CD4-positive, alpha-beta T cell treated with Interleukin-17A for 4 hours (primary cell): ENCODE data around the gene SRRM2.
"Not testable (repeated sequence)": the region's sequence is repeated elsewhere in the genome, so short reads cannot be mapped to it uniquely, and the experiment has no call there.

ENCODE experiments used
- DNase-seq: peaks from one replicate; pipeline ENCODE4 v3.0.0-alpha.2; 2020; ENCODE audit warnings: mixed read lengths

The SRRM2 gene

DNA sequence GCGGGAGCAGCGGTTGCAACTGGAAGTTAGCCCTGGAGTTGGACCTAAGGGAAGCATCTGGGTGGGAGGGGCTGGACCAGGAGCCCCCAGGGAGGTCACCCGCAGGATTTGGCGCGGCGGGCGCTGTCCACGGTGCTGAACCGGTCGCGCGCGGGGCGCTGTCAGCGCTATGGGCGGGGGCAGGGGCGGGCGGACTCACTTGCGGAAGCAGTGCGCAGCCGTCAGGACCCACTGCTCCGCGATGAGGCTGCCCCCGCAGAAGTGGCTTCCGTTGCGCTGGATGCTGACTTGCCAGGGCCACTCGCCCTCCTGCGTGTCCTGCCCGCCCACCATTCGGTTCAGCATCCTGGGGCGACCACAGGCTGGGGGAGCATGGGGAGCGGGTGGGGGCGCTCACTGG lies 36.9 kb upstream of the SRRM2 start:
- peak; percentile 86 for DNase-seq

DNA sequence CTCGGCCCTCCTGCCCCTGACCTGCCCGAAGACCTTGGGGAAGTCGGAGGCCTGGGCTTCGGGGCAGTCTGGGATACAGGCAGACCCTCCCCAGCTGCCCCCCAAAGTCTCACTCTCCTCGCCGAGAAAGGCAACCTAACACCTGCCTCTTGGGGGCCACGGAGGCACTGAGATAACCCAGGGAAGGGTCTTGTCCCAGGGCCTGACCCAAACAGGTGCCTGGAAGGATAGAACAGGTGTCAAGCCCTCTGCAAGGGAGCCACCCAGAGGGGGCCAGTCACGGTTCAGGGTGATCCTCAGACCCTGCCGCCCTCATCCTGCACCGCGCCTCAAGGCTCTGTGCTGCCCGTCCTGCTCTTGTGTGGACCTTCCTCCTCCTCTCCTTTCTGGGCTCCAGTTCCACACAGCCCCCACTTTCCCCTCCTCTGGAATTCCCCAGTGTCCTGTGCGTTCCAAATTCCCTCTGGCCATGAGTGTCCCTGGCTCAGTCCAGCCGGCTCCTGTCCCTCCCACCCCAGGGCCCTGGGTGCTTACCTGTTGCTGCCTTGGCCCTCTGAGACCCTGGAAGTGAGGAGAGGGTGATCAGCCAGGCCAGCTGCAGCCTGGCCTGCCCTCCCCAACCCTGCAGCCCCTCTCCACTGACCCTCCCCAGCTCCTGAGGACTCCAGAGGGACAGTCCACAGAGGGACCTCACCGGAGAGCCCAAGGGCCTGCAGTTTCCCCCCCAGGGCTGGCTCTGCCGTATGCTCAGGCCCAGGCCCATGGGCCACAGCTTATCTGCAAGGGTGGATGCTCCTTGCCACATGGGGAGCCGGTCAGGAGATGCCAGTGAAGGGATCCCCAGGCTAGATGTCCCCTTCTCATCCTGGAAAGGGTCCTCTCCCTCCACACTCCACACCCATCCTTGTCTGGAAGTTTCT lies 36.2 kb upstream of the SRRM2 start:
- no peak for DNase-seq

DNA sequence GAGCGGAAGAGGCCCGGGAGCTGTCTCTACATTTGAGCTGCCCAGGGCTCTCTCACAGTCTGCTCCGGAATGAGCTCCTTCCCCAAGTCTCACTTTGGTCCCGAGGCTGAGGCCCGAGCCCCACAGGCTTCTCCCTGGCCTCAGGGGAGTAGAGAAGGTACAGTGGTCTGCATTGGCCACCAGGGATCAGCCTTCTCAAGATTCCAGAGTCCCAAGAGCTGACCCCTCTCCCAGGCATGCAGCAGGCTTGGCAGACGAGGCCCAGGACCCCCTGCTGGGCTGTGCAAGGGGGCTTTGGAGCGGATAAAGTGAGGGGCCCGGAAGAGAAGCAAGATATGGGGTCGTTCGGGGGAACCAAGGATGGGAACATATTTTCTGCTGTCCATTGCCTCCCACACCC lies 35.5 kb upstream of the SRRM2 start:
- DNase-seq = no peak

DNA sequence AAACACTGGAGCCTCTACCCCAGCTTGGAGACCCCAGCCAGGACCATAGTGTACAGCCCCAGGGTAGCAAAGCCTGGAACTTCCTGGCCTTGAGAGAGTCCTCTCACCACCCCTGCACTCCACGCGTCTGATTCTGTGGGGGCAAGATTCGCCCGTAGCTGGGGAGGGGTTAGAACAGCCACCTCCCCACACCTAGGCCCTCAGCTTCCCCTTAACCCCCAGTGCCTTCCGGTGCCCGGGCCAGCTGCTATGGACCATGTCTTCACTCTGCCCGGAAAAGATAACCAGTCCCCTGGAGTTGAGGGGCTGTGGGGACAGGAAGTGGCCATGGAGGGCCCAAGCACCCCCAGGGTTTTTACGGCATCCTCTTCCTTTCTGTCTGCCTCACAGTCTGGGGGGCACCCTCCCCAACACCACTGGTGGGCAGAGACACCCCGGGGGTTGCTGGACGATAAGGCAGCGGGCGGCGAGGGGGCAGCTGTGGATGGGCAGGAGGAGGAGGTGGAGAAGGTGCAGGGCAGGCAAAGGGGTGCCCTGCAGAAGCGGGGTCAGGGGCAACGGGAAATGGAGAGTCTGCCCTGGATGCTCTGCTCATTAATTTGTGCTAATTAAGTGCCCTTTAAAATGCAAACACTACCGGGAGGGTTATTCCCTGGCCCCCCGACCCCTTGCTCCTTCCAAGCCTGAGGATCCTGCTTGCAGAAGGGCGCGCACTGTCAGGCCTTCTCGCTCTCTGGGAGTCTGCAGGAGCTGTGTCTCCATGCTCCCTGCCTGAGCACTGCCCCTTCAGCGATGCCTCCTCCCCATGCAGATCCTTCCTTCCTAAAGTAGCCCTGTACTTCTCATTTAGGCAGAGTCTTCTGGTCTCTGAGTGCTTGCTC lies 34.8 kb upstream of the SRRM2 start:
- DNase-seq = no peak

DNA sequence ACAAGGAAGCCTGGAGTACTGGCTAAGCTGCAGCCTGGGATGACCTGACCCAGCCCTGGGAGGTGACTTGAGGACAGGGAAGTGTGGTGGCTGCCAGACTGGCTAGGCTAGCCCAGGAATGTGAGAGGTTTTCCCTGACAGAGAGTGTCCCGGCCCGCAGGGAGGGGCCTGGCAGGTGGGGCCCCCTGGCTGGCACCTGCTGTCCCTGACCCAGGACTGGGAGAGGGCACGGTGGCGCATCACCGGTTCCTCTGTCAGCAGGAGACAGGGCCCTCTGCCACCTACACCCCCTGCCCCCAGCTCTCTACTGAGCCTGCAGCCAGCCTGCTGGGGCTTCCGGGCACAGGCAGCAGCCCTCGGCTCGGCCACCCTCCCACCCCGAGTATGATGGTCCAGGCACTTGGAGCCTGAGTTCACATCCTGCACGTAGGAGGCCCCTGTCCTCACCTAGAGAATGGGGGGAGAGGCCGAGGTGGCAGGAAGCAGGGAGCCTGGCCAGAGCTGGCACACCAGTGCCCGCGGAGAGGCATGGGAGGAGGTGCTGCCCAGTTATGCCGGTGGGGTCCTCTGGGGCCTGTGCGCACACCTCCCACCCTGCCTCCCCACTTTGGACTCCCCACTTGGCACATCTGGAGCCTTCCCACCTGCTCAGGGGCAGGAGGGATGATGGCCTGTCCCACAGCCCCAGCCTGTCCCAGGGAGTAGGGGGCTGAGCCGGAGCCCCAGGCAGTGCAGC lies 32.9 kb upstream of the SRRM2 start:
- no peak for DNase-seq

DNA sequence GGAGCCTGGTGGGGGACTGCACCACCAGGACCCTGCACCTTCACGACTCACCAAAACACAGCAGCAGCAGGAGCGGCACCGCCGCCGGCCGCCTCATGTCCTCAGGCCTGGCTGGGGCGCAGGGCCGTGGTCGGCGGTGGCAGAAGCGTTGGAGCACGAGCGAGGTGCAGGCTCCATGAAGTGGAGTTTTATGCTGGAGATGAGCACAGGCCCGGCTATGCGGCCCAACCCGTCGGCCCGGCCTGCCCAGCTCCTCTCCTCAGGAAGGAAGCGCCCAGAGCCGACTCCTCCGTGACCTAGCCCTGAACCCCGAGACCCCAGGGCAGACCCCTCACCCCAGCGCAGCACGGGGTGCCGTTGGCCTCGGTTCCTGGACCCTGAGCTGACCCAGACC lies 32.4 kb upstream of the SRRM2 start, which contains the start of gene PRSS27:
PRSS27 (minus strand) TSS at position 161 of the 394 bp plus-strand sequence; CDS start at position 97, 64 bp downstream.
- DNase-seq = no peak

DNA sequence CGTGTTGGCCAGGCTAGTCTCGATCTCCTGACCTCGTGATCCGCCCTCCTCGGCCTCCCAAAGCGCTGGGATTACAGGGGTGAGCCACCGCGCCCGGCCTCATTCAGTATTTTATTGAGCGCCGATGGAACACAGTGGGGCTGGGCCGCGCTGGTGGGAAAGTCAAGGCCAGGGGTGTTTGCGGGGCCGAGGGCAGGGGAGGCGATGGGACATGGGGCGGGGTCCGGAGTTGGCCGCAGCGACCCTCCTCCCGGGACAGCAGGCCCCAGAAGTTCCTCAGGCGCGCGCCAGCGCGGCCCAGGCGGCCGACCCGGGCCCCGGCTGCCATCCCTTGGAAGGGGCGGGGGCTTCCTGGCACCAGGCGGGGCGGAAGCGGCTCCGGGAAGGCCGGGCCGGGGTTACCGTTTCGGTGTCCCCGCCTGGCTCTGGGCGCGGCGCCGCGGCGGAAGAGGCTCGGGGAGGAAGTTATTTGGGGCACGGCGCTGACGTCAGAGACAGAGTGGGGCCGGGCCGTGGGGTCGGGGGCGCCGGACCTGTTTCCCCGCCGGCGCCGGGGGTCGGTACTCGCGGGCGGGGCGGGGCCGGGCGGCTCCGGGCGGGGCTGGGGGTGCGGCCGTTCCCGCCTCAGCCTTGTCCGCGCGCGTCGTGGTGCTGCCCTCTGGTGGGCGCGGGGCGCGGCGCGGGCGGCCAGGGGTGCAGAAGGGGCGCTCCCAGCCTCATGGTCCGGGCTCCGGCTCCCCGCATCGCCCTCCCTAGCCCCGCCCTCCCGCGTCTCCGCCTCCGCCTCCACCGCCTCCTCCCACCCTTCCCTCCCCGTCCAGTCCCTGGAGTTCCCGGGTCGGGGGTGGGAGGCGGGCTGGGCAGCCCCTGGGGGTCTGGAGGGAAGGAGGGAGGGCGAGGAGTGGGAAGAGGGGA lies 31.5 kb upstream of the SRRM2 start:
- peak; percentile 85 for DNase-seq

DNA sequence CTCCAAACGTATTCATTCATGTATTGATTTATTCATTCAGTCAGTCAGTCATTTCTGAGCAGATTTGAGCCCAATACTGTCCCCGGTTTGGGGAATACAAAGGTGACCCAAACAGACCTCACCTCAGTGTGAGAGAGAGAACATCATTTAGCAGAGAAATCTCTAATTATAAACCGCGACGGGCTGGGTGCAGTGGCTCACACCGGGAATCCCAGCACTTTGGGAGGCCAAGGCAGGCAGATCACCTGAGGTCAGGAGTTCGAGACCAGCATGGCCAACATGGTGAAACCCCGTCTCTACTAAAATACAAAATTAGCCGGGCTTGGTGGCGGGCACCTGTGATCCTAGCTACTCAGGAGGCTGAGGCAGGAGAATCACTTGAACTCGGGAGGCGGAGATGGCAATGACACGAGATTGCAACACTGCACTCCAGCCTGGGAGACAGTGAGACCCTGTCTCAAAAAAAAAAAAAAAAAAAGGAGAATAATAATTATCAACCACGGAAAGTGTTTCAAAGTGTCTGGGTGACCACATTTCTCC lies 30.7 kb upstream of the SRRM2 start:
- not testable (repeated sequence) for DNase-seq

DNA sequence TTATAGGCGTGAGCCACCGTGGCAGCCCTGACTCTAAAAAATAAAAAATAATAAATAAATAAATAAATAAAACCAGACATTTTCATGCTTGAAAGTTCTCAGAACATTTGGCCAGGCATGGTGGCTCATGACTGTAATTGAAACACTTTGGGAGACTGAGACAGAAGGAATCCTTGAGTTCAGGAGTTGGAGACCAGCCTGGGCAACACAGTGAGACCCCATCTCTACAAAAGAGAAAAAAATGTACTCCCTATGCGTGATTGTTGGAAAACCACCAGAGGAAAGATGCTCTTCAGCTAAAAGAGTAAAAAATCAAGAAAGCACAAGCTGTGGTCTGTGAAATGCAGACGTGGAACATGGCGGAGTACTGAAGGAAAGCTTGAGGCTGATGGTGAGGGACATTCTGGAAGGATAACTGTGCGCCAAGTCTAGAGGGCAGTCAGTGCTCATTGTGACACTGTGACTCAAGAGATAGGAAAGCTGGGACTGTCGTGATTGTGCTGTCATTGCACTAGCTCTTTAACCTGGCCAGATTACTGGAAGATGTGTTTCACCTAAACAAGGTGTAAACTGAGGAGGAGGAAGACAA lies 28.3 kb upstream of the SRRM2 start:
- no peak for DNase-seq

DNA sequence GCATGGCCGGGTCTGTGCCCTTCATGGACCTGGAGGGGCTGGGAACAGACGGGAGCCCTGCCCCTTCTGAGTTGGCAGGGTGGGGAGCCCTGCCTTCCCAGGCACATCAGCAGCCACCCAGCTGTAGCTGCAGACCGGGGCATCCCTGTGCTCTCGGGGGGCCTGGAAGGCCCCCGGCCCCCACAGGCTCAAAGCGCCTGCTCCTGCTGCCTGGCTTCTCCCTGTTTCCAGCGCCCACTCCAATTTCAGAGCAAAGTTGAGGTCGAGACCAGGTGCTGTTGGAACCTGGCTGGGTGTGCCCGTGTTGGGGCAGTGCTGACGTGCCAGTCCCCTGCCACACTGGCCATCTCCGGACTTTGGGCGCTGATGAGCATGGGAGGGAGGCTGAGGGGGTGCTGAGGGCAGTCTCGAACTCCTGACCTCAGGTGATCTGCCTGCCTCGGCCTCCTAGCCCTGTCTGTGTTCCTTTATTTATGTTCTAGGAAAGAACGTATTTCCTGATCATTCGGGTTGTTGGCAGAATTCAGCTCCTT lies 27.6 kb upstream of the SRRM2 start:
- no peak for DNase-seq

DNA sequence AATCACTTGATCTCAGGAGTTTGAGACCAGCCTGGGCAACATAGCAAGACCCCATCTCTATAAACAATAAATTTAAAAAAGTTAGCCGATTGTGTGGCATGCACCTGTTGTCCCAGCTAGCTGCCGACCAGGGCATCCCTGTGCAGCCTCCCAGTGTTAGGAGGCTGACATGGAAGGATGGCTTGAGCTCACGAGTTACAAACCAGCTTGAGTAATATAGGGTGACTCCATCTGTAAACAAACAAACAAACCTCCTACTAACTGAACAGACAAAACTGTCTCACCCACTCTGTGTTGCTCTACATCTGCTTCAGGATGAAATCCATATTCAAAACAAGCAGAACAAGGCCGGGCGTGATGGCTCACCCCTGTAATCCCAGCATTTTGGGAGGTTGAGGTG lies 25.5 kb upstream of the SRRM2 start:
- DNase-seq = no peak

DNA sequence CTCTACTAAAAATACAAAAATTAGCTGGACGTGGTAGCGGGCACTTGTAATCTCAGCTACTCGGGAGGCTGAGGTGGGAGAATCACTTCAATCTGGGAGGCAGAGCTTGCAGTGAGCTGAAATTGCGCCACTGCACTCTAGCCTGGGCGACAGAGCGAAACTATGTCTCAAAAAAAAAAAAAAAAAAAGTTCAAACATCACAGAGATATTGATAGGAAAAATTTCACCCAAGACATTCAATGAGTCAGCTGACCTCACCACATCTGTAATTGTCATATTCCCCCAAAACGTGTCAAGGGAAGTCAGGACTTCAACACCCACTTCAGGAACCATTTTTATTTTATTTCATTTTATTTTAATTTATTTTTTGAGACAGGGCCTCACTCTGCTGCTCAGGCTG lies 24.4 kb upstream of the SRRM2 start:
- DNase-seq = no peak

DNA sequence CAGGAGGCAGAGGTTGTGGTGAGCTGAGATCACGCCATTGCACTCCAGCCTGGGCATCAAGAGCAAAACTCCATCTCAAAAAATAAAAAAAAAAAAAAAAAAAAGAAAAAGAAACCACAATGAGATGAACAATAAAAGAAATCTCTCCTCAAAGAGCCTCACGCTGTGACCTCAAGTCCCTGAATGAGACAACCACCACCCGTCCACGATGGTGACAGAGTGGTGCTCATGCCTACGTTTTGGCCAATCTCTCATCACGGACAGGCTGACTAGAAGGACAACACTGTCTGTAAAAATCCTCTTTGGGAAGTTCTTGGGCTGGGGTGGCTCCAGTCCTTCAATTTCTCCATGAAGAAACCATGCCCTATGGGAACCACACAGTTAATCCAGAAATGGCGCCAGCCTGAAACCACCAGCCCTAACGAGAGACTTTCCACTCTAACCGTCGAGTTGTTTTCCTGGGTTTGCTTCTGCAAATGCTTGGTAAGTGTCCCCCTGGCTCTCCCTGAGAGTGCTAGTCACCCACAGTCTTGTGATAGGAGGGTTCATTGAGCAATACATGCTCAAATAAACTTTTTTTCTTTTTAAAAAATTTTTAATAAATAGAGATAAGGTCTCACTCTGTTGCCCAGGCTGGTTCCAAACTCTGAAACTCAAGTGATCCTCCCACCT lies 17.5 kb upstream of the SRRM2 start:
- DNase-seq = no peak

DNA sequence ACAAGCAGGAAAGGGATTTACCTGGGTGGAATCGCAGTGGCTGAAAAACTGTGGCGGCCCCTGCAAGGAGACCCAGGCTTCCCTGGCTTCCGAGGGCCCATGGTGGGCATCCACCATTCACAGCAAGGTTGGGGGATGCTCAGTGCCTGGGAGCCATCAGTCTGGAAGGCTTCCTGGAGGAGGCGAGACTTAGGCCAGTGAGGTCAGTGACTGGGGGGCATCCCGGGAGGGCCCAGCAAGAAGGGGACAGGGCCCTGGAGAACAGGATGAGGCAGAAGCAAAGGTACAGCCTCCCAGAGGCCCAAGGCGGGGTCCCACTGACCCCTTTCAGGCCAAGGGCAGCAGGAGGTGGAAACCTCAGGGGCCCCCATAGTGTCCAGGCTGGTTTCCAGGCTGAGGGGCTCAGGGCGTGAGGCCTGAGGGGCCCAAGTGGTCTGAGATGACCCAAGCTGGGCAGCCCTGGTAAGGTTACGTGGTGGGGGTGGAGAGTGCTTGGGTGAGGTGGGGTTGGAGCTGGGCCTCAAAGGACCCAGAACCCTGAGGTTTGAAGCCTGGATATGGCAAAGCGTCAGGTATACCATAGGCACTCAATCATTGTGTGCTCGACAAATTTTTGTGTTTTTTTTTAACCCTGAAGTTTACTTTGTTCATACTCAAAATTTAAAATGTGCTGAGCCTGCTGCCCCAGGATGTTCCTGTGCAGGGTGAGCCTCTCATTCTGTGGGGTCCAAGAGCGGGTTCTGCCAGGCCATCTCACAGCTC lies 15.8 kb upstream of the SRRM2 start:
- no peak for DNase-seq

DNA sequence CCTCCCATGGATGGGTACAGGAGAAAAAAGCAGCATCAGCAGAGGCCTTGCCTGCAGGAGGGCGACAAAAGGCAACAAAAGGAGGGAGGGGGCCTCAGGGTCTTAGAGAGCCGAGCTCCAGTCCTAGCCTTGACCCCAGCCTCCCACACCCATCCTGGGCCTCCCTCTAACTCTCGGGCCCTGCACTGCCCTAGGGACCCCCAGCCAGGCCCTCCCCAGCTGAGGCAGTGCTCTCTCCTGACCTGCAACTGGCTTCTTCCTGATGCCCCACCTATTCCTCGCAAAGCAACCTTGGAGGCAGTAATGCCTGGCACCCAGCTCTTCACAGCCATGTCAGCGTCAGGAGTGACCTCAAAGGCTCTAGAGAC lies 15.2 kb upstream of the SRRM2 start:
- DNase-seq = no peak

DNA sequence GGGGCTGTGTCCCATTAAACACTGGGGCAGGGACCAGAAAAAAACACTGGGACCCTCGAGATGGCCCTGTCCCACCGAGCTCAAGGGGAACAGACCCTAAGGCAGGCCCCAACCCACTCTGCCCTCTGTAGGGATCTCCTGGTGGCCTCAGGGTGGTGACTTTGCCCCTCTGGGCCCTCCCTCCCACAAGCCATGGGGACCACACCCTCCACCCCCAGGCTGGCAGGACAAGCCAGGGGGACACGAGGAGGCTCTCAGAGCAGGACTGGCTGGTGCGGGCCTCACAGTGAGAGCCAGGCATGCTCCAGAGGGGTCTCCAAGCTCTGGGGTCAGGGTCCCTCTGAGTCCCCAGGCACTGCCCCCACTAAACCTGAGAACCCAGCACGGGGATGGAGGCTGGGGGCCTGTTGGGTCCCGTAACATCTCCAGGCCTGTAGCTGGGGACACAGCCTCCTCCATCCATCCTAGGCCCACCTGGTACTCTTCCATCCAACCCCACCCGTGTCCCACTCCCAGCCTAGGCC lies 14.5 kb upstream of the SRRM2 start:
- DNase-seq = no peak

DNA sequence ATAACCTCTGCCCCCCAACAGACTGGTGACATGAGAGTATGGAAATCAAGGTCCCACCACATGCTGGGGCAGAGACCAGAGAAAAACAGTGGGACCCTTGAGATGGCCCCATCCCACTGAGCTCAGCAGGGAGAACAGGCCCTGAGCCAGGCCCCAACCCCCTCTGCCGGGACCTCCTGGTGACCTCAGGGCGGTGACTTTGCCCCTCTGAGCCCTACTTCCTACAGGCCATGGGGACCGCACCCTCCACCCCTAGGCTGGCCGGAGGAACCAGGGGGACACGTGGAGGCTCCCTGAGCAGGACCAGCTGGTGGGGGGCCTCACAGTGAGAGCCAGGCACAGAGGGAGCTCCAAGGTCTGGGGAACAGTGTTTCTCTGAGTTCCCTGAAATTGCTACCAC lies 13.8 kb upstream of the SRRM2 start:
- no peak for DNase-seq

DNA sequence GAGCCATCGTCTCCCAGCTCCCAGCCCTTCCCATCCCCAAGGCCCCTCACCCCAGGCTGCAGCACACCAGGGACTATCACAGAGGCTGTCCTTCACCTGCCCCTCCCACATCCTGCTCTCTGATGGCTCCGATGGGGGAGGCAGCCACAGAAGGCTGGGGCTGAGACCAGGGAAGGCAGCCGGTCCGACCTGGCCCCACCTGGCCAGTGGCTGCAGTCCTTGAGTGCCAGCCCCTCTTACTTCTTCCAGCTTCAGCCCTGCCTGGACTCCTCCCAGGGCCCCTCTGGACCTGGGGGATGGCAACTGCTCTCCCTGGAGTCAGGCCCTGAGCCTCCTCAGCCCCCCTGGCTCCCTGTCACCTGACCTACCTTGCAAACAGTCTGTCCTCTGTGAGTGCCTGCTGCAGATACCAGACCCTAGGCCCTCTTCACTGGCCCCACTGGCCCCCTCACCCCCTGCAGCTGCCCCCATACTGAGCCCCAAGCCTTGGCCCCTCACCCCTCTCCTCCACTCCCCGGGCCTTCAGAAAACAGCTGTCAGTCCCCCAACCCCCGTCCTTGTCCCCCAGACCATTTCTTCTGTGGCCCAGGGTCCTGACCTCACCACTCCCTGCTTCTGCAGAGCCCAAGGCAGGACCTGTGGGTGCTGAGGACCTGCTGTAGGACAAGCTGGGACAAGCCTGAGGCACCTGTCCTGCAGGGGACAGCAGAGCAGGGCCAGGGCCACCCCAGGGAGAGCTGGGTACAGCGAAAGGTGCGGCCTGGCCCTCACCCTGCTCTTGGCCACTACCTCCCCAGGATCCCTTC lies 12.6 kb upstream of the SRRM2 start:
- no peak for DNase-seq

DNA sequence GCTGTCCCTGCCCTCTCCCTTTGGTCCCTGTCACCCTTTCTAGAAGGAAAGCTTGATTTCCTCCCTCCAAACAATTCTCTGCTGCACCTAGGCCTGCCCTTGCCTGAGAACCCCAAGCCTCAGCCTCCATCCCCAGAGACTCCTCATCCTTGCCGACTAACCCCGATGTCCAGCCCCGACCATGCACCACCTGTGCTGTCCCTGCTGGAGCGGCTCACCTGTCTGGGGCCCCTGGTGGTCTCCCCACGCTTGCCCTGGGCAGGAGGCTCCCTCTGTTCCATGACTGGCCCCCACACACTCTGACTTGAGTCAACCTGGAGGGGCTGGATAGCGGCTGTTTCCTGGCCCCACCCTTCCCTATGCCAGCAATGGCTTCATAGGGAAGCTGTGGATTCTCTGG lies 12.0 kb upstream of the SRRM2 start:
- no peak for DNase-seq
